HG02852 (cell line): ENCODE results near the gene TMEM41B.
A peak's percentile ranks its signal among the peaks of the same experiment; 100 is the strongest.
"Not testable (repeated sequence)": the region's sequence is repeated elsewhere in the genome, so short reads cannot be mapped to it uniquely, and the experiment has no call there.

Experiments
- ATAC-seq: cut with Tn5 transposase; IDR thresholded peaks from one replicate; pipeline ENCODE4 v1.9.1; 2021; ENCODE audit warnings: mild to moderate bottlenecking, moderate library complexity; ENCODE audit not compliant: unreplicated experiment

Gene TMEM41B

DNA sequence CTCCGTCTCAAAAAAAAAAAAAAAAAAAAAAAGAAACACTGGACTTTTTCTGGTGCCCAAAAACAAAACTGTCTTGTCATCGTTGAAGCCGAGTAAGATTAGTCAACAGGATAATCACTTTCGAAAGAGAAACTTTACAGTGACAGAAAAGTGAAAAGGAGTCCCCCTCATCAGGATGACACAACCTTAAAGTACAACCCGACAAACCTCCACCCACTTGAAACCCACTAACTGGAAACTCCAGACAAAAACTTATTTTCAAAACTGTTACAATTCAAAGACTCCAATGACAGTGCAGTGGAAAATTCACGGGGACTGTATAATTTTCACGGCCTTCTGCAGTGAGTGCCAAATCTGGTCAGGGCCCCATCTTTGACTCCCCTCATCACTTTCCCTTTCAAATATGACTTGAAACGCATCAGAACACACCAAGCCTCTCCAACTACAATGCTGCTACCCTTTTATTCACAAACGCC is 50.5 kb downstream of the TMEM41B start:
- peak; percentile 66 for ATAC-seq

DNA sequence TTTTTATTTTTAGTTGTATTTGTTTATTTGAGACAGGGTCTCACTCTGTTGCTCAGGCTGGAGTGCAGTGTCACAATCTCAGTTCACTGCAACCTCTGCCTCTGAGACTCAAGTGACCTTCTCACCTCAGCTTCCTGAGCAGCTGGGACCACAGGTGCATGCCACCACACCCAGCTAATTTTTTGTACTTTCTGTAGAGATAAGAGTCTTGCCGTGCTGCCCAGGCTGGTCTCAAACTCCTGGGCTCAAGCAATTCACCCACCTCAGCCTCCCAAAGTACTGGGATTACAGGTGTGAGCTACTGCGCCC is 53.6 kb downstream of the TMEM41B start:
- not testable (repeated sequence) for ATAC-seq

DNA sequence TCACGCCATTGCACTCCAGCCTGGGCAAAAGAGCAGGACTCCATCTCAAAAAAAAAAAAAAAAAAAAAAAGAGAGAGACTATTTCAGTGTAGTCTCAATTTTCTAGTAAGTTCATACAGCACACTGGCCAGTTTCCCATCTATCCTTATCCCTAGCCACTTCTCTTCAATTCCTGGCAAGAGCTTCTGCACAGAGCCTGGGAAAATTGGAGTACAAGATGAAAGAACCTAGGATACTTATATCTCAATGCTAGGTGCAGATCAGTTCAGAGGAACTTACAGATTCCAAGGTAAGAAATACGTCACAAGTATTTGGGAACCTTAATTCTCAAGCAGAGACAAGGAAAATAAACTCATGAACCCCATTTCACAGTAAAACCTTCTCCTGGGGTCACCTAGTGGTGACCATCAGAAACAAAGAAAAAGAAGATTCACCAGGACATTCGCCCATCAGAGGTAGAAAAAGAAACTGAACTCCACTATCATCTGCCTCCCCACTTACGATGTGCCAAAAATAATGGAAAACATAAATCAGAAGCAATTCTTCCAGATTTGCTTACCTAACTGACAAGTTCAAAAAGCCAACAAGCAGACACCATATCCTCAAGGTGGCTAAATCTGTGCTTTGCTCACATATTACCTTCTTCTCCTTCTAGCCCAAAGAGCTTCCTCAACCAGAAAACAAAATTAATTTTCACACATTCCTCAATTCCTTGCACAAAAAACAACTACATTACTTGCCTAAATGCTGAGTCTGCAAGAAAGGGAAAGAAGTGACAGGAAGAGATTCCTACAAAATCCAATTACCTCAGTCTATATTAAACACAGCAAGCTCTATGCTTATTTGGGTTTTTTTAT is 54.2 kb downstream of the TMEM41B start:
- no peak for ATAC-seq

DNA sequence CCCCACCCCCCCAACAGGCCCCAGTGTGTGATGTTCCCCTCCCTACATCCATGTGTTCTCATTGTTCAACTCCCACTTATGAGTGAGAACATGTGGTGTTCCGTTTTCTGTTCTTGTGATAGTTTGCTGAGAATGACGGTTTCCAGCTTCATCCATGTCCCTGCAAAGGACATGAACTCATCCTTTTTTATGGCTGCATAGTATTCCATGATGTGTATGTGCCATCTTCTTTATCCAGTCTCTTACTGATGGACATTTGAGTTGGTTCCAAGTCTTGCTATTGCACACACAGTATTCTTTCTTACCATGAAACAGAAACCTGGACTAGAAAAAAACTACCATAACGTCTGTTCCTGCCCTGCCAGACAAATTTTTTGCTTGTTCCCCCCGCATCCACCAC is 56.1 kb downstream of the TMEM41B start:
- not testable (repeated sequence) for ATAC-seq

DNA sequence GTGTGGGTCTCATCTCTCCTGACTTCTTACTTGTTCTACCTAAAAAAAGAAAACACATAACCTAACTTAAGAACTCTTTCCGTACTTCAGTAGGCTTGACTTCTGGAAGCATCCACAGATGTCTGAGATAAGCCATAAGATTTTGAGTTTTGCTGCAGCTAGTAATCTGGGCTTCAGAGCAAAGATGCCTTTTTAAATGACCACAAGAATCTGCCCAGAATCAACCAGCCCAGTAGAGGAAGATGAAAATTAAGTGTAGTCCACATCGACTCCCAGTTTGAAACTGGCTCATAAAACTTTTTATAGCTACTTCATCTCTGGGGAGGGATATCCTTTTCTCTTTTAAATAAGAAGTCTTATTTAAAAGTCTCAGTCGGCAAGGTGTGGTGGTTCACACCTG is 60.0 kb downstream of the TMEM41B start:
- ATAC-seq, result no peak

DNA sequence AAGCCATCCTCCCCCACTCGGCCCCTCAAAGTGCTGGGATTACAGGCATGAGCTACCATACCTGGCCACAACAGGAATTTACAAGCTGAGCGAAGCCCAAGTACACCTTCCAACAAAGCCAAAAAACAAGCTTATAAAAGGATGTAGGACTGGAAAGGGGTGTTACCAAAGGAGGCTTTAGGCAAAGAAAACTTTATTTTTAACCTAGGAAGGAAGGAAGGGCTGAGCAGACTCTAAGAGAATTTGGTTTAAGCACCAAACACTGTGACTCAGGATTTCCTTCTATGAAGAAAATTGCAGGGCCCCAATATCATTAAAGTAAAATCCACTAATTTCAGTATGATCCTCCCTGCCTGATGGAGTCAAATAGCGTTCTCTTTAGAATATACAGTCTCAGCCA is 61.3 kb downstream of the TMEM41B start:
- ATAC-seq, result no peak

DNA sequence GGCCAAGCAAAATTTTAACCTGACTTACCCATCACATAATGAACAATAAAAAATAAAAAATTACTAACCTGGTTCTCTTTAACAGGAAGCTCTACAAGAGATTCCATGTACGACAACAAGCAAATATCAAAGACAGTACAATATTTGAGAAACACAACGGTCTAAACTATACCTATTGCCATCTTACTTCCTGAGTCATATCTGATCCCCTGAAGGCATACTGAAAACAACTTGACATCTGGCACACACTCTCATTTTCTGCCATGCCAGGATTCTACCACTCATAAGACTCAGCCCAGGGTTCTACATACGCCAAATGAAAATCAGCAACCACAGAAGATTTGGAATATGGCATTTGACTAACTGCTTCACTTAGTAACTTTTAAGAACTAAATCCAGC is 63.1 kb downstream of the TMEM41B start:
- no peak for ATAC-seq

DNA sequence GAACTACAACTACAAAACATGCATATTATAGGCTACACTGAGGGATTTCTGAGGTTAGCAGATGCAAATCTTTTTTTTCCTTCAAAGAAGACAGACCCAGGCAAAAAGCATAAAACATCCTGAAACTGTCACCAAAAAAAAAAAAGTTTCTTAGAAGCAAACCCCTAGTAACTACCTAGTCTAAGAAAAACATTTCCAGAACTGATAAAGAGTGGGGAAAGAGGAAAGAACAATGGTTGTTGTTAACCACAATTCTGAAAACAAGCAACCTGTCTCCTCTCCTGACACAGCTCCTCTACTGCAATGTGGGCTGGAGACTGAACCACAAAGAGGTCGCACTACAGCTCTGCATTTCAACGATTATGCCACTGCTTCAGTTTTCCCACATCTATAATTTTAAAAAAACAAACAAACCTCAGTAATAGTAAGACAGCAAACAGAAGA is 64.2 kb downstream of the TMEM41B start:
- ATAC-seq, result peak; percentile 82

DNA sequence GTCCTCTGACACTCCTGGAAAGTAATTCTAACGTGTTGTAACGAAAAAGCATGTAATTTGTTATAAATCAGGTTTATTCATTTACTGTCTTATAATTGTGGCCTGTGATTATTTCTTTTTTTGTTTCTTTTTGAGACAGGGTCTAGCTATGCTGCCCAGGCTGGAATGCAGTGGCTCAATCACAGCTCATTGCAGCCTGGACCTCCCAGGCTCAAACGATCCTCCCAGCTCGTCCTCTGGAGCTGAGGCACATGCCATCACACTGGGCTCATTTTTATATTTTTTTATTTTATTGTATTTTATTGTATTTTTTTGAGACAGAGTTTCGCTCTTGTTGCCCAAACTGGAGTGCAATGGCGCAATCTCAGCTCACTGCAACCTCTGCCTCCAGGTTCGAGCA is 65.1 kb downstream of the TMEM41B start:
- no peak for ATAC-seq

DNA sequence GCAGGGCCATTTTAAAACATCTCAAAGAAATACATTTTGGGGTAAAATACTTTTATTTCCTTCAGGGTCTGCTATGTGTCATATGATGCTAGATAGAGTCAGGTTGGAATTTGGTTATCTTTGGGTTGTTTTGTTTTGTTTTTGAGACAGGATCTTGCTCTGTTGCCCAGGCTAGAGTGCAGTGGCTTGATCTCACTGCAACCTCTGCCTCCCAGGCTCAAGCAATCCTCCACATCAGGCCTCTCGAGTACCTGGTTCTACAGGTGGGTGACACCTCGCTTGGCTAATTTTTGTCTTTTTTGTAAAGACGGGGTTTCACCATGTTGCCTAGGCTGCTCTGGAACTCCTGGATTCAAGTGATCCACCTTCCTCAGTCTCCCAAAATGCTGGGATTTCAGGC is 66.5 kb downstream of the TMEM41B start:
- no peak for ATAC-seq

DNA sequence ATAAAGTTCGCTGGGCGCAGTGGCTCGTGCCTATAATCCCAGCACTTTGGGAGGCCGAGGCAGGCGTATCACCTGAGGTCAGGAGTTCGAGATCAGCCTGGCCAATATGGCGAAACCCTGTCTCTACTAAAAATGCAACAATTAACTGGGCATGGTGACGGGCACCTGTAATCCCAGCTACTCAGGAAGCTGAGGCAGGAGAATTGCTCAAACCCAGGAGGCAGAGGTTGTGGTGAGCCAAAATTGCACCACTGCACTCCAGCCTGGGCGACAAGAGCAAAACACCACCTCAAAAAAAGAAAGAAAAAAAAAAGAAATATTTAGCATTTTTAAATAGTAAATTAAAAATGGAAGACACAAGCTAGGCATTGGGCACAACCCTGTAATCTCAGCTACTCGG is 78.2 kb downstream of the TMEM41B start:
- ATAC-seq, result not testable (repeated sequence)

DNA sequence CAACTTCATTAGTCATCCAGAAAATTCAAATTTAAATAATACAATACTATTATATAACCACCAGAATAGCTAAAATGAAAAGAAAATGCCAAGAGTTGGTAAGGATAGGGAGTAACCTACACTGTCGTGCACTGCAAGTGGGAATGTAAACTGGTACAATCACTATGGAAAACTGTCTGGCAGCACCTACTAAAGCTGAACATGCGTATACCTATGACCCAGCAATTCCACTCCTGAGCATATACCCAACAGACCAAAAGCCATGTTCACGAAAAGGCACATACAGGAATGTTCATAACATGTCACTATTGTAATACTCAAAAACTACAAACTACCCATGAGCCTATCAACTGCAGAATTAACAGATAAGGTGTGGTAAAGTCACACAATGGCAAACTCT is 81.9 kb downstream of the TMEM41B start:
- ATAC-seq, result no peak

DNA sequence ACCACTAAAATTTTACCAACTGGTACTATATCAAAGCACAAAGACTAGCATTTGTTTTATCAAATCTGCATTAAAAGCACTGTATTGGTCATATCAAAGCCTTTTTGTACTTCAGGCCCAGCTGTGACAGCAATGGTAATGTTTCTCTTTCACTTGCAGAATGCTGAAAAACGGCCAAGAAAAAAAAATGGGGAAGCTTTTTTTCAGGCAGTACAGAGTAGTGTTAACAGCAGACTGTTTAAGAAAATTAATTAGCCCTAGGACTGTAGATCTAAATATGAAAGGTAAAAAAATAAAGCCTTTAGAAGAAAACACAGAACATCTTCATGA is 82.6 kb downstream of the TMEM41B start:
- peak; percentile 66 for ATAC-seq
